ENCODE results near the gene TOGARAM2. TPM values are rescaled to one million over a fixed set of nuclear protein-coding genes. Genes with fewer than 3 reads are reported as not detected.
A peak's percentile ranks its signal among the peaks of the same experiment; 100 is the strongest.

The TOGARAM2 gene
- total and polyA plus RNA-seq, 2 of the 8 experiments (the other 6 are each of a cell fraction or from before 2014, with no cell fraction given): 0.42 to 1.4 TPM

GRCh38 chr2:29046321-29046720 lies 65.2 kb downstream of the TOGARAM2 start:
- no peak overlapping the region for H3K27ac ChIP-seq (ENCODE audit: low read depth, low read length)
- H3K4ac ChIP-seq (replicated peaks; ENCODE audit: insufficient read length, low read depth, low read length): no peak overlapping the region
- H2AFZ ChIP-seq (ENCODE audit: low read length): no peak overlapping the region
- H2BK20ac ChIP-seq (ENCODE audit: low read length): no peak overlapping the region
- no peak overlapping the region; the same call in 1 of the 2 replicates for H2BK5ac ChIP-seq (ENCODE audit: low read depth, low read length)
- H4K8ac ChIP-seq (ENCODE audit: extremely low read depth, insufficient read depth, low read length): 0 out of 2 replicates have a peak overlapping the region, but pooled peaks have one; percentile 12
- H4K91ac ChIP-seq (replicated peaks; ENCODE audit: insufficient read length, low read length): no peak overlapping the region
- H2AK5ac ChIP-seq (ENCODE audit: low read depth, low read length): no peak overlapping the region
- H3K18ac ChIP-seq (ENCODE audit: extremely low read depth, low read length): no peak overlapping the region
- DNase-seq (ENCODE audit: low read depth in 1 of 2, low spot score in 2 of 2) (no peak), FAIRE-seq (no peak)
- no peak overlapping the region for H2BK15ac ChIP-seq (ENCODE audit: low read length)
- H3K9ac ChIP-seq (replicated peaks in 1 of 4; ENCODE audit: extremely low read depth in 1 of 4, low read depth in 3 of 4, low read length in 3 of 4): no peak overlapping the region
- CTCF ChIA-PET (ENCODE audit: partially characterized antibody): interaction anchor here (0.7 to 1.2 kb wide), 2 partner anchors 95 to 418 kb away, joined by 3 read pairs; no protein-coding TSS in a partner anchor
- TF ChIP-seq EGR1 (IDR thresholded peaks at IDR 0.05; ENCODE audit: borderline replicate concordance, low read depth, low read length) (no peak), SUZ12 (IDR thresholded peaks at IDR 0.05; ENCODE audit: low read length) (no peak), TEAD4 (IDR thresholded peaks at IDR 0.05; ENCODE audit: low read depth, low read length) (no peak)
- no peak overlapping the region for H3K23ac ChIP-seq (ENCODE audit: insufficient read length)
- H3K23me2 ChIP-seq (ENCODE audit: low read depth, low read length): peaks cover 5% of the 10 kb centered on the region; the same call in 1 of the 2 replicates
- no peak overlapping the region for H3K4me3 ChIP-seq (ENCODE audit: extremely low read depth in 1 of 4, insufficient read depth in 2 of 4, low read depth in 3 of 4, low read length in 4 of 4)
- H3K79me1 ChIP-seq (ENCODE audit: low read depth, low read length): no peaks in the 10 kb centered on the region
- no peaks in the 10 kb centered on the region for H4K20me1 ChIP-seq (replicated peaks in 1 of 2; ENCODE audit: control insufficient read depth in 1 of 2, insufficient read depth in 2 of 2, low read length in 2 of 2)
- H3K56ac ChIP-seq (replicated peaks; ENCODE audit: insufficient read length, low read depth, low read length): no peak overlapping the region
- POLR2A ChIA-PET (ENCODE audit: partially characterized antibody): no interaction called here
- H3K4me2 ChIP-seq (ENCODE audit: insufficient read depth in 1 of 2, low read depth in 2 of 2, low read length in 2 of 2): no peak overlapping the region
- H3K4me1 ChIP-seq (replicated peaks in 1 of 4; ENCODE audit: control insufficient read depth in 3 of 4, insufficient read depth in 4 of 4, low read length in 3 of 4): no peaks in the 10 kb centered on the region; a peak in 1 of 7 replicates
- no peak overlapping the region for H3K14ac ChIP-seq (ENCODE audit: insufficient read length)
- H3K9me3 ChIP-seq (ENCODE audit: insufficient read depth in 2 of 2, low read depth in 1 of 2, low read length in 1 of 2): no peaks in the 10 kb centered on the region
- WGBS, 2 experiments (ENCODE audit: extremely low coverage in 1 of 2, insufficient coverage in 1 of 2, insufficient read length in 1 of 2, insufficient replicate concordance in 2 of 2, low coverage in 1 of 2, low lambda C conversion rate in 2 of 2, missing lambda C conversion rate in 1 of 2): 81% methylated on average over 2 of the region's 2 CpGs; no CpG with 5 or more reads in 1 of the 2 experiments
- H2BK12ac ChIP-seq (ENCODE audit: low read depth, low read length): no peak overlapping the region
- H3K79me2 ChIP-seq (ENCODE audit: control insufficient read depth in 1 of 2, insufficient read depth in 2 of 2, low read length in 2 of 2): no peaks in the 10 kb centered on the region
- H2BK120ac ChIP-seq (replicated peaks; ENCODE audit: low read depth, low read length): no peak overlapping the region
- no peaks in the 10 kb centered on the region for H3K36me3 ChIP-seq (ENCODE audit: control insufficient read depth in 2 of 4, insufficient read depth in 4 of 4, low read length in 3 of 4)
- H4K5ac ChIP-seq (ENCODE audit: insufficient read length, low read depth, low read length): no peak overlapping the region
- no peaks in the 10 kb centered on the region for H3K27me3 ChIP-seq (replicated peaks in 1 of 4; ENCODE audit: control insufficient read depth in 3 of 4, extremely low read depth in 1 of 4, insufficient read depth in 3 of 4, low read length in 3 of 4)

Data from H1 (cell line).